ENCODE measurements around the gene MTCH1. TPM values are rescaled to one million over a fixed set of nuclear protein-coding genes. Genes with fewer than 3 reads are reported as not detected.
"Not testable (repeated sequence)": the region's sequence is repeated elsewhere in the genome, so short reads cannot be mapped to it uniquely, and the experiment has no call there.

Gene MTCH1
- total and polyA plus RNA-seq, 2 experiments from 2014 or later, result 108 to 271 TPM

GRCh38 chr6:36953931-36954261 lies 32.1 kb downstream of the MTCH1 start (continued):
- no peak for TF ChIP-seq ZNF462 (CRISPR knock-in tag; IDR thresholded peaks at IDR 0.05)
- no peak for TF ChIP-seq POLR2AphosphoS5 (IDR thresholded peaks at IDR 0.05; ENCODE audit: low read depth)
- TF ChIP-seq CTCF (conservative IDR thresholded peaks at IDR 0.05; ENCODE audit: low read depth in 2 of 2), result no peak
- TF ChIP-seq EZH2 (IDR thresholded peaks at IDR 0.05; ENCODE audit: low read depth, unreplicated experiment), result no peak
- TF ChIP-seq JUNB (IDR thresholded peaks at IDR 0.05; ENCODE audit: unreplicated experiment), result no peak

- Histone ChIP-seq H3K36me3 (ENCODE audit: insufficient read depth) (no peaks in the 10 kb centered on the region), H3K4me3 (peak overlapping the region; percentile 8; the same call in 1 of the 2 replicates), H3K4me1 (ENCODE audit: insufficient read depth) (peaks cover 25% of the 10 kb centered on the region), H3K27ac (ENCODE audit: low read depth) (0 out of 2 replicates have a peak overlapping the region, but pooled peaks have one; percentile 72), H3K27me3 (ENCODE audit: insufficient read depth) (no peaks in the 10 kb centered on the region), H2AFZ (peak overlapping the region; percentile 89; the same call in 1 of the 2 replicates), H3K9me2 (ENCODE audit: insufficient read depth) (no peaks in the 10 kb centered on the region), H3F3A (replicated peaks; ENCODE audit: low read depth) (0 out of 2 replicates have a peak, but pooled peaks cover 3% of the 10 kb centered on the region), H3K79me2 (replicated peaks; ENCODE audit: insufficient read depth) (no peaks in the 10 kb centered on the region), H3K4me2 (peak overlapping the region; percentile 50), H4K20me1 (replicated peaks; ENCODE audit: insufficient read depth) (no peaks in the 10 kb centered on the region)
- H3K4me1 Mint-ChIP-seq, result peaks cover 23% of the 10 kb centered on the region
- TF ChIP-seq ETS1 (IDR thresholded peaks at IDR 0.05), result no peak
- no peaks in the 10 kb centered on the region for H3K9me3 Mint-ChIP-seq
- H3K27ac Mint-ChIP-seq, result peak overlapping the region; percentile 6; the same call in 1 of the 2 replicates
- H3K4me3 Mint-ChIP-seq, result no peak overlapping the region
- no peak for DNase-seq (ENCODE audit: low spot score)
- ATAC-seq, result no peak
- H3K36me3 Mint-ChIP-seq (ENCODE audit: low read depth), result no peaks in the 10 kb centered on the region
- H3K27me3 Mint-ChIP-seq (ENCODE audit: insufficient read depth, low read depth, poor library complexity), result peaks cover 2% of the 10 kb centered on the region
Measured at GRCh38 chr6:36949636-36950035, 36.4 kb downstream of the MTCH1 start.

GRCh38 chr6:36949076-36949475 lies 36.9 kb downstream of the MTCH1 start:
- H3K4me1 Mint-ChIP-seq, result peaks cover 23% of the 10 kb centered on the region
- Histone ChIP-seq H3K4me2 (peak overlapping the region; percentile 50), H3K4me3 (peak overlapping the region; percentile 8; the same call in 1 of the 2 replicates), H2AFZ (peak overlapping the region; percentile 89), H3K27ac (ENCODE audit: low read depth) (0 out of 2 replicates have a peak overlapping the region, but pooled peaks have one; percentile 72), H3K4me1 (ENCODE audit: insufficient read depth) (peaks cover 25% of the 10 kb centered on the region)
- H3K36me3 ChIP-seq (ENCODE audit: insufficient read depth); H3K79me2 ChIP-seq (replicated peaks; ENCODE audit: insufficient read depth); DNase-seq (ENCODE audit: low spot score); H3K4me3 Mint-ChIP-seq; H3K27me3 Mint-ChIP-seq (ENCODE audit: insufficient read depth, low read depth, poor library complexity); ATAC-seq; H3K9me2 ChIP-seq (ENCODE audit: insufficient read depth); H3K36me3 Mint-ChIP-seq (ENCODE audit: low read depth); H3F3A ChIP-seq (replicated peaks; ENCODE audit: low read depth); H3K27ac Mint-ChIP-seq; H3K9me3 Mint-ChIP-seq; H3K27me3 ChIP-seq (ENCODE audit: insufficient read depth); H4K20me1 ChIP-seq (replicated peaks; ENCODE audit: insufficient read depth): not testable (repeated sequence)
